IMR-90 (cell line): Measurements from ENCODE around the gene CDC25A. TPM values are rescaled to one million over a fixed set of nuclear protein-coding genes. Genes with fewer than 3 reads are reported as not detected.

ENCODE experiments used
- ATAC-seq: fragments of 200-7000 bp; cut with Tn5 transposase; 2 replicates; pipeline ENCODE4 v1.9.1; 2020; ENCODE audit warnings: low read depth, mild to moderate bottlenecking, moderate library complexity
- BruUV-seq: library from RNA; stranded (reverse); fragments of 400-500 nt; replicated peaks from 2 replicates; lab custom pipeline; 2021; lab: Mats Ljungman, UMichigan
- CTCF ChIA-PET: fragments of 300-600 bp; formaldehyde crosslinking; extraction: SDS; loops from one replicate; lab custom pipeline; 2021; ENCODE audit warnings: antibody characterized with exemption; lab: Yijun Ruan, JAX
- POLR2A ChIA-PET: fragments of 300-600 bp; sonication (Branson Sonifier 250); formaldehyde crosslinking; loops from one replicate; lab custom pipeline; 2022; ENCODE audit warnings: antibody characterized with exemption; ENCODE audit not compliant: unreplicated experiment; lab: Charles Lee
- DNase-seq: peaks from one replicate; pipeline ENCODE4 v3.0.0; 2013
- H2AFZ ChIP-seq: replicated peaks from 2 replicates; pipeline ENCODE3; 2013; ENCODE audit warnings: low read length, mild to moderate bottlenecking; ENCODE audit not compliant: poor library complexity
- H2AK5ac ChIP-seq: 2 replicates; pipeline ENCODE4 v1.6.1; 2013; ENCODE audit warnings: low read depth, low read length, inconsistent platforms
- H2AK9ac ChIP-seq: replicated peaks from 2 replicates; pipeline ENCODE3; 2013; ENCODE audit warnings: mild to moderate bottlenecking, low read depth, low read length, moderate library complexity; ENCODE audit not compliant: poor library complexity
- H2BK120ac ChIP-seq: 2 replicates; pipeline ENCODE4 v1.6.1; 2013; ENCODE audit warnings: low read depth, low read length, inconsistent platforms
- H2BK15ac ChIP-seq: 3 replicates; pipeline ENCODE4 v1.6.1; 2013; ENCODE audit warnings: low read depth, low read length, inconsistent platforms
- H2BK20ac ChIP-seq: 2 replicates; pipeline ENCODE4 v1.6.1; 2013; ENCODE audit warnings: low read depth, mild to moderate bottlenecking, inconsistent platforms, low read length, moderate library complexity
- H2BK5ac ChIP-seq: 2 replicates; pipeline ENCODE4 v1.6.1; 2013; ENCODE audit warnings: mild to moderate bottlenecking, low read depth, low read length, inconsistent platforms; ENCODE audit not compliant: poor library complexity, severe bottlenecking
- H3K14ac ChIP-seq: replicated peaks from 2 replicates; pipeline ENCODE4 v1.6.1; 2013; ENCODE audit warnings: low read depth, low read length, inconsistent platforms
- H3K18ac ChIP-seq: 2 replicates; pipeline ENCODE4 v1.6.1; 2013; ENCODE audit warnings: low read depth, low read length, control low read depth
- H3K23ac ChIP-seq: 2 replicates; pipeline ENCODE4 v1.6.1; 2013; ENCODE audit warnings: low read depth, low read length, inconsistent platforms
- H3K27ac ChIP-seq: 2 replicates; pipeline ENCODE4 v1.5.1; 2013; ENCODE audit warnings: mild to moderate bottlenecking, control low read depth, low read length; ENCODE audit not compliant: insufficient read depth
- H3K27me3 ChIP-seq: 2 replicates; pipeline ENCODE4 v1.6.1; 2013; ENCODE audit warnings: low read length; ENCODE audit not compliant: control insufficient read depth, insufficient read depth
- H3K36me3 ChIP-seq: 2 replicates; pipeline ENCODE4 v1.6.1; 2013; ENCODE audit warnings: low read length, mixed read lengths; ENCODE audit not compliant: control insufficient read depth, insufficient read depth
- H3K4ac ChIP-seq: 2 replicates; pipeline ENCODE4 v1.6.1; 2013; ENCODE audit warnings: low read depth, low read length, inconsistent platforms
- H3K4me1 ChIP-seq: 2 replicates; pipeline ENCODE4 v1.6.1; 2013; ENCODE audit warnings: low read length, mixed read lengths; ENCODE audit not compliant: control insufficient read depth, insufficient read depth
- H3K4me2 ChIP-seq: 2 replicates; pipeline ENCODE4 v1.6.1; 2013; ENCODE audit warnings: low read depth, mild to moderate bottlenecking, control low read depth, low read length, moderate library complexity
- H3K4me3 ChIP-seq: 2 replicates; pipeline ENCODE4 v1.5.1; 2013; ENCODE audit warnings: low read depth, mild to moderate bottlenecking, control low read depth, low read length, moderate library complexity; ENCODE audit not compliant: insufficient read depth
- H3K56ac ChIP-seq: 2 replicates; pipeline ENCODE4 v1.6.1; 2013; ENCODE audit warnings: low read length, inconsistent platforms; ENCODE audit not compliant: insufficient read depth; ENCODE audit errors: extremely low read depth
- H3K79me1 ChIP-seq, 2 experiments: 2 replicates each; pipeline ENCODE4 v1.6.1; 2013; ENCODE audit warnings: low read length in 2 of 2, inconsistent platforms in 1 of 2, low read depth in 1 of 2
- H3K9ac ChIP-seq: 2 replicates; pipeline ENCODE4 v1.6.1; 2013; ENCODE audit warnings: low read depth, low read length, control low read depth
- H3K9me1 ChIP-seq: 2 replicates; pipeline ENCODE4 v1.6.1; 2013; ENCODE audit warnings: low read length, inconsistent platforms; ENCODE audit not compliant: insufficient read depth
- H3K9me3 ChIP-seq: 2 replicates; pipeline ENCODE4 v1.6.1; 2013; ENCODE audit warnings: low read length; ENCODE audit not compliant: control insufficient read depth, insufficient read depth
- H4K20me1 ChIP-seq: 2 replicates; pipeline ENCODE4 v1.6.1; 2013; ENCODE audit warnings: low read length, inconsistent platforms; ENCODE audit not compliant: insufficient read depth
- H4K5ac ChIP-seq: 2 replicates; pipeline ENCODE4 v1.6.1; 2013; ENCODE audit warnings: mild to moderate bottlenecking, low read depth, low read length, control low read depth
- H4K8ac ChIP-seq, 2 experiments: 2 replicates each; pipeline ENCODE4 v1.6.1; 2013; ENCODE audit warnings: low read depth in 2 of 2, low read length in 2 of 2, control low read depth in 1 of 2, inconsistent platforms in 1 of 2
- H4K91ac ChIP-seq: 2 replicates; pipeline ENCODE4 v1.6.1; 2013; ENCODE audit warnings: low read depth, low read length, inconsistent platforms; ENCODE audit not compliant: insufficient read depth
- BHLHE40 ChIP-seq: fragments of 150-350 bp; IDR thresholded peaks from 2 replicates; pipeline ENCODE4 v1.6.1; 2016; ENCODE audit warnings: mild to moderate bottlenecking, low read depth, low read length
- CEBPB ChIP-seq: IDR thresholded peaks from 2 replicates; pipeline ENCODE4 v1.6.1; 2012; ENCODE audit warnings: low read depth, low read length, improper control_type of control experiment
- CHD1 ChIP-seq: IDR thresholded peaks from 2 replicates; pipeline ENCODE4 v1.6.1; 2012; ENCODE audit warnings: low read depth, low read length, improper control_type of control experiment
- FOS ChIP-seq: fragments of 150-350 bp; IDR thresholded peaks from 2 replicates; pipeline ENCODE4 v1.6.1; 2016; ENCODE audit warnings: low read depth, low read length
- MAFK ChIP-seq: IDR thresholded peaks from 2 replicates; pipeline ENCODE4 v1.6.1; 2012; ENCODE audit warnings: low read depth, low read length, improper control_type of control experiment
- MAZ ChIP-seq: IDR thresholded peaks from 2 replicates; pipeline ENCODE4 v1.6.1; 2012; ENCODE audit warnings: low read depth, mild to moderate bottlenecking, low read length, improper control_type of control experiment, moderate library complexity, borderline replicate concordance
- MXI1 ChIP-seq: IDR thresholded peaks from 2 replicates; pipeline ENCODE4 v1.6.1; 2012; ENCODE audit warnings: low read depth, mild to moderate bottlenecking, low read length, moderate library complexity, borderline replicate concordance
- NFE2L2 ChIP-seq: fragments of 150-350 bp; IDR thresholded peaks from 2 replicates; pipeline ENCODE4 v1.6.1; 2016; ENCODE audit warnings: low read depth, mild to moderate bottlenecking, low read length
- POLR2A ChIP-seq: IDR thresholded peaks from 2 replicates; pipeline ENCODE4 v1.6.1; 2012; ENCODE audit warnings: mild to moderate bottlenecking, low read depth, low read length
- RAD21 ChIP-seq: IDR thresholded peaks from 2 replicates; pipeline ENCODE4 v1.6.1; 2012; ENCODE audit warnings: low read length, improper control_type of control experiment
- RCOR1 ChIP-seq: IDR thresholded peaks from 2 replicates; pipeline ENCODE4 v1.6.1; 2012; ENCODE audit warnings: mild to moderate bottlenecking, low read length, improper control_type of control experiment; ENCODE audit not compliant: insufficient replicate concordance
- RFX5 ChIP-seq: IDR thresholded peaks from 2 replicates; pipeline ENCODE4 v1.8.0; 2012; ENCODE audit warnings: low read depth, mild to moderate bottlenecking, low read length, moderate library complexity
- SMC3 ChIP-seq: fragments of 150-350 bp; IDR thresholded peaks from 2 replicates; pipeline ENCODE4 v1.6.1; 2016; ENCODE audit warnings: low read depth, mild to moderate bottlenecking, antibody characterized with exemption, low read length, moderate library complexity
- WGBS, 2 experiments: methylation state at CpG; one replicate each; pipeline versions ENCODE4 v1.1.5 to v1.1.7; 2013; ENCODE audit warnings: missing lambda C conversion rate in 2 of 2; ENCODE audit not compliant: insufficient read length in 1 of 2; ENCODE audit errors: extremely low coverage in 2 of 2; 5-methylcytosine and 5-hydroxymethylcytosine counted together
- dilution Hi-C: fragments of 300-500 bp; cut with HindIII; formaldehyde crosslinking; loops from one replicate; pipeline ENCODE4 v1.14.3; 2018; ENCODE audit warnings: low sequenced_read_pairs; ENCODE audit not compliant: unreplicated experiment
- in situ Hi-C: fragments of 300-500 bp; cut with MboI; formaldehyde crosslinking; loops from 3 replicates; pipeline ENCODE4 v1.14.3; 2019; ENCODE audit warnings: low sequenced_read_pairs, inconsistent platforms, mixed read lengths
- intact Hi-C: fragments of 100-400 bp; cut with micrococcal nuclease; formaldehyde crosslinking; loops from 2 replicates; pipeline ENCODE4 v1.10.0; 2022
- polyA plus RNA-seq, 3 experiments: library from polyadenylated mRNA; depleted of rRNA; stranded (reverse); fragments of >200 nt; gene quantifications; 2 replicates each; pipeline ENCODE4 v1.2.3, GENCODE V29; 2012; ENCODE audit warnings: low replicate concordance in 1 of 3
- total RNA-seq: library from RNA; depleted of rRNA; stranded (reverse); fragments of >200 nt; gene quantifications from 2 replicates; pipeline ENCODE4 v1.2.3, GENCODE V29; 2012
- TF ChIP-seq, protein P1 (sequence below): fragments of 150-350 bp; IDR thresholded peaks from 2 replicates; pipeline ENCODE4 v1.6.1; 2017; ENCODE audit warnings: mild to moderate bottlenecking, antibody characterized with exemption, low read length, low read depth
- TF ChIP-seq, protein P2 (sequence below): conservative IDR thresholded peaks from 2 replicates; pipeline ENCODE4 v1.5.1; 2012; ENCODE audit warnings: mild to moderate bottlenecking, low read depth, low read length, improper control_type of control experiment
- TF ChIP-seq, protein P3 (sequence below): fragments of 150-350 bp; IDR thresholded peaks from 2 replicates; pipeline ENCODE4 v1.6.1; 2016; ENCODE audit warnings: low read depth, mild to moderate bottlenecking, low read length, moderate library complexity, borderline replicate concordance

The CDC25A gene
- total and polyA plus RNA-seq, 2 of the 4 experiments (the other 2 are of a cell fraction): 4.2 to 10.6 TPM

DNA sequence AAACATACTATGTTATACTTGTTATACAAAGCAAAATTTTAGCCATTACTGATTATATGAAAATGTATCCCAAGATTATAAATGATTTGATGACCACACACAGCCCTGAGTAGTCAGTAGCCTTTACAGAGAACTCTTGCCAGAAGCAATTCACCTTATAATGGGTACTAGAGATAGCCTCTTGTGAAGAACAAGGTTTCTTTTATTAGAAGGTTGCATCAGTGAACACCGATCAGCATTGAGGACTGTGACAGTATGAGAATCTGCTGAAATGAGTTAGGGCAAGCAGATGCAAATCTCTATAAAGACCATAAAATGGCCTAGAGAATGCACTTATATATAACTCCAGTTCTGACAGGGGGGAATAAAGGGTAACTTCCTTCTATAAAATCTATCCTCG, 10.1 kb downstream of the CDC25A start:
- H3K56ac ChIP-seq: no peak overlapping the region
- no peak overlapping the region for H2BK20ac ChIP-seq
- H3K36me3 ChIP-seq: peaks cover 30% of the 10 kb centered on the region
- no TSS peak for BruUV-seq
- no peak overlapping the region for H3K4me3 ChIP-seq
- no peak for ATAC-seq
- no peaks in the 10 kb centered on the region for H3K4me1 ChIP-seq
- no peaks in the 10 kb centered on the region for H3K9me1 ChIP-seq
- no peak overlapping the region for H2AK9ac ChIP-seq
- in situ Hi-C loops: no loop called here
- intact Hi-C loops: no loop called here
- H3K27ac ChIP-seq: no peak overlapping the region
- POLR2A ChIA-PET: no interaction called here
- H3K14ac ChIP-seq: no peak overlapping the region
- no peak overlapping the region for H4K5ac ChIP-seq
- WGBS, 2 experiments: no CpG with 5 or more reads among the region's 2 CpGs
- H3K9ac ChIP-seq: no peak overlapping the region
- dilution Hi-C loops: no loop called here
- H4K8ac ChIP-seq: no peak overlapping the region
- no peaks in the 10 kb centered on the region for H3K27me3 ChIP-seq
- H2BK5ac ChIP-seq: no peak overlapping the region
- H2BK15ac ChIP-seq: no peak overlapping the region
- DNase-seq: no peak
- peaks cover 28 to 41% of the 10 kb centered on the region in 2 experiments for H3K79me1 ChIP-seq
- no peak overlapping the region for H2AFZ ChIP-seq
- no peaks in the 10 kb centered on the region for H3K9me3 ChIP-seq
- no peak overlapping the region for H3K18ac ChIP-seq
- H3K4me2 ChIP-seq: no peak overlapping the region
- no peak overlapping the region for H3K4ac ChIP-seq
- H4K91ac ChIP-seq: no peak overlapping the region
- no peak overlapping the region for H3K23ac ChIP-seq
- H2BK120ac ChIP-seq: no peak overlapping the region
- 0 out of 2 replicates have a peak, but pooled peaks cover 3% of the 10 kb centered on the region for H4K20me1 ChIP-seq
- no peak for TF ChIP-seq RFX5
- TF ChIP-seq POLR2A: no peak
- TF ChIP-seq CEBPB: no peak
- TF ChIP-seq FOS: no peak
- TF ChIP-seq, protein P1, sequence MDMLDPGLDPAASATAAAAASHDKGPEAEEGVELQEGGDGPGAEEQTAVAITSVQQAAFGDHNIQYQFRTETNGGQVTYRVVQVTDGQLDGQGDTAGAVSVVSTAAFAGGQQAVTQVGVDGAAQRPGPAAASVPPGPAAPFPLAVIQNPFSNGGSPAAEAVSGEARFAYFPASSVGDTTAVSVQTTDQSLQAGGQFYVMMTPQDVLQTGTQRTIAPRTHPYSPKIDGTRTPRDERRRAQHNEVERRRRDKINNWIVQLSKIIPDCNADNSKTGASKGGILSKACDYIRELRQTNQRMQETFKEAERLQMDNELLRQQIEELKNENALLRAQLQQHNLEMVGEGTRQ: no peak
- no peak for TF ChIP-seq MAZ
- TF ChIP-seq BHLHE40: no peak
- TF ChIP-seq, protein P2, sequence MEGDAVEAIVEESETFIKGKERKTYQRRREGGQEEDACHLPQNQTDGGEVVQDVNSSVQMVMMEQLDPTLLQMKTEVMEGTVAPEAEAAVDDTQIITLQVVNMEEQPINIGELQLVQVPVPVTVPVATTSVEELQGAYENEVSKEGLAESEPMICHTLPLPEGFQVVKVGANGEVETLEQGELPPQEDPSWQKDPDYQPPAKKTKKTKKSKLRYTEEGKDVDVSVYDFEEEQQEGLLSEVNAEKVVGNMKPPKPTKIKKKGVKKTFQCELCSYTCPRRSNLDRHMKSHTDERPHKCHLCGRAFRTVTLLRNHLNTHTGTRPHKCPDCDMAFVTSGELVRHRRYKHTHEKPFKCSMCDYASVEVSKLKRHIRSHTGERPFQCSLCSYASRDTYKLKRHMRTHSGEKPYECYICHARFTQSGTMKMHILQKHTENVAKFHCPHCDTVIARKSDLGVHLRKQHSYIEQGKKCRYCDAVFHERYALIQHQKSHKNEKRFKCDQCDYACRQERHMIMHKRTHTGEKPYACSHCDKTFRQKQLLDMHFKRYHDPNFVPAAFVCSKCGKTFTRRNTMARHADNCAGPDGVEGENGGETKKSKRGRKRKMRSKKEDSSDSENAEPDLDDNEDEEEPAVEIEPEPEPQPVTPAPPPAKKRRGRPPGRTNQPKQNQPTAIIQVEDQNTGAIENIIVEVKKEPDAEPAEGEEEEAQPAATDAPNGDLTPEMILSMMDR: no peak
- no peak for TF ChIP-seq SMC3
- no peak for TF ChIP-seq CHD1
- TF ChIP-seq NFE2L2: no peak
- TF ChIP-seq MAFK: no peak
- TF ChIP-seq, protein P3, sequence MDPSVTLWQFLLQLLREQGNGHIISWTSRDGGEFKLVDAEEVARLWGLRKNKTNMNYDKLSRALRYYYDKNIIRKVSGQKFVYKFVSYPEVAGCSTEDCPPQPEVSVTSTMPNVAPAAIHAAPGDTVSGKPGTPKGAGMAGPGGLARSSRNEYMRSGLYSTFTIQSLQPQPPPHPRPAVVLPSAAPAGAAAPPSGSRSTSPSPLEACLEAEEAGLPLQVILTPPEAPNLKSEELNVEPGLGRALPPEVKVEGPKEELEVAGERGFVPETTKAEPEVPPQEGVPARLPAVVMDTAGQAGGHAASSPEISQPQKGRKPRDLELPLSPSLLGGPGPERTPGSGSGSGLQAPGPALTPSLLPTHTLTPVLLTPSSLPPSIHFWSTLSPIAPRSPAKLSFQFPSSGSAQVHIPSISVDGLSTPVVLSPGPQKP: no peak
- TF ChIP-seq RAD21: no peak
- no peak for TF ChIP-seq MXI1
- TF ChIP-seq RCOR1: no peak
- H2AK5ac ChIP-seq: no peak overlapping the region
- CTCF ChIA-PET: no interaction called here
